K562 (cell line): ENCODE measurements around the gene MICAL2. TPM values are rescaled to one million over a fixed set of nuclear protein-coding genes. Genes with fewer than 3 reads are reported as not detected.

Source experiments
- ARNT ChIP-seq, 2 experiments: fragments of 450-650 bp; IDR thresholded peaks; 2 replicates each; pipeline ENCODE4 v1.6.1; 2016; ENCODE audit warnings: mild to moderate bottlenecking in 1 of 2
- BRD4 ChIP-seq: fragments of 200-600 bp; sonication (generic); IDR thresholded peaks from 2 replicates; pipeline ENCODE4 v1.6.1; 2017; ENCODE audit warnings: inconsistent platforms
- ETV1 ChIP-seq: fragments of 450-650 bp; conservative IDR thresholded peaks from 2 replicates; pipeline ENCODE4 v1.6.1; 2016; ENCODE audit warnings: missing genetic modification characterization, control low read depth, low read depth, missing compliant biosample characterization
- ETV5 ChIP-seq: sonication (generic); formaldehyde crosslinking; IDR thresholded peaks from 2 replicates; pipeline ENCODE4 v1.4.0; 2020; ENCODE audit warnings: low read depth, mild to moderate bottlenecking, missing genetic modification reagents
- FOS ChIP-seq: IDR thresholded peaks from 3 replicates; pipeline ENCODE4 v1.6.1; 2011; ENCODE audit not compliant: insufficient read length; ENCODE audit errors: extremely low read depth
- FOSL1 ChIP-seq: fragments of 200-800 bp; sonication (Bioruptor generic); conservative IDR thresholded peaks from 2 replicates; pipeline ENCODE4 v1.6.1; 2016; ENCODE audit warnings: missing genetic modification characterization, missing compliant biosample characterization
- FOXA1 ChIP-seq: fragments of 450-650 bp; IDR thresholded peaks from 2 replicates; pipeline ENCODE4 v1.6.1; 2016; ENCODE audit warnings: mild to moderate bottlenecking, borderline replicate concordance
- MCM5 ChIP-seq: fragments of 450-650 bp; IDR thresholded peaks from 2 replicates; pipeline ENCODE4 v1.6.1; 2016; ENCODE audit warnings: low read depth
- NCOA6 ChIP-seq: fragments of 450-650 bp; IDR thresholded peaks from 2 replicates; pipeline ENCODE4 v1.6.1; 2017; ENCODE audit warnings: mild to moderate bottlenecking
- POLR3A ChIP-seq: IDR thresholded peaks from 2 replicates; pipeline ENCODE4 v1.6.1; 2011; ENCODE audit warnings: borderline replicate concordance, mild to moderate bottlenecking, moderate library complexity; ENCODE audit not compliant: insufficient read length, insufficient read depth; ENCODE audit errors: extremely low read depth
- RBM22 ChIP-seq: fragments of 200-400 bp; formaldehyde crosslinking; IDR thresholded peaks from 2 replicates; pipeline ENCODE4 v1.6.1; 2018; ENCODE audit warnings: low read length, low read depth; ENCODE audit not compliant: poor library complexity, severe bottlenecking
- RBM34 ChIP-seq: fragments of 200-400 bp; formaldehyde crosslinking; IDR thresholded peaks from 2 replicates; pipeline ENCODE4 v1.6.1; 2018; ENCODE audit warnings: low read length, borderline replicate concordance; ENCODE audit not compliant: insufficient read depth
- SAFB2 ChIP-seq: fragments of 200-400 bp; formaldehyde crosslinking; IDR thresholded peaks from 2 replicates; pipeline ENCODE4 v1.6.1; 2018; ENCODE audit warnings: borderline replicate concordance, low read length, low read depth, moderate library complexity; ENCODE audit not compliant: severe bottlenecking
- SNRNP70 ChIP-seq: fragments of 200-400 bp; formaldehyde crosslinking; optimal IDR thresholded peaks from 2 replicates; pipeline ENCODE3; 2017; ENCODE audit warnings: low read depth, low read length
- STAG1 ChIP-seq: sonication (generic); formaldehyde crosslinking; IDR thresholded peaks from 2 replicates; pipeline ENCODE4 v1.5.0; 2020; ENCODE audit warnings: missing genetic modification reagents, borderline replicate concordance
- SUPT5H ChIP-seq: fragments of 450-650 bp; IDR thresholded peaks from 2 replicates; pipeline ENCODE4 v1.6.1; 2016
- TAF9B ChIP-seq: fragments of 450-650 bp; IDR thresholded peaks from 2 replicates; pipeline ENCODE4 v1.6.1; 2018; ENCODE audit warnings: mild to moderate bottlenecking; ENCODE audit not compliant: partially characterized antibody
- ZBTB7A ChIP-seq: IDR thresholded peaks from 2 replicates; pipeline ENCODE4 v1.6.1; 2011; ENCODE audit warnings: low read depth, mild to moderate bottlenecking, low read length, moderate library complexity, borderline replicate concordance; ENCODE audit not compliant: control insufficient read depth
- ZNF586 ChIP-seq: fragments of 450-650 bp; formaldehyde crosslinking; conservative IDR thresholded peaks from 2 replicates; pipeline ENCODE4 v1.4.0; 2020; ENCODE audit warnings: mild to moderate bottlenecking, moderate library complexity
- polyA plus RNA-seq, 8 experiments: library from polyadenylated mRNA; depleted of rRNA in 4 of 8; stranded (reverse) in 5 of 8; unstranded in 3 of 8; fragments of >200 nt; fragmentation: Nextera tagmentation in 2 of 8; fragmentation: Illumina TruSeq in 1 of 8; extraction: Ambion mirVana in 2 of 8; extraction: Trizol in 1 of 8; gene quantifications; 2 replicates each; pipeline versions ENCODE4 v1.2.1 to v1.2.3, GENCODE V29; 2011 to 2014; ENCODE audit warnings: inconsistent platforms in 1 of 8, missing spikeins in 1 of 8
- total RNA-seq, 7 experiments: library from RNA; depleted of rRNA in 6 of 7; stranded (reverse); fragments of >200 nt in 6 of 7; fragmentation: Illumina TruSeq in 2 of 7; extraction: Trizol in 2 of 7; gene quantifications; 2 replicates each; pipeline versions ENCODE4 v1.2.1 to v1.2.3, GENCODE V29; 2011 to 2021; ENCODE audit warnings: low replicate concordance in 1 of 7
- TF ChIP-seq, protein P1 (sequence below), 2 experiments: fragments of 450-650 bp in 1 of 2; sonication (generic) in 1 of 2; formaldehyde crosslinking; conservative IDR thresholded peaks; 2 replicates each; pipeline versions ENCODE4 v1.4.0 to v1.8.1; 2020 to 2022; ENCODE audit warnings: mild to moderate bottlenecking in 1 of 2, missing genetic modification reagents in 1 of 2
- TF ChIP-seq, protein P2 (sequence below): fragments of 450-650 bp; IDR thresholded peaks from 2 replicates; pipeline ENCODE4 v1.6.1; 2017; ENCODE audit warnings: mild to moderate bottlenecking, moderate library complexity
- TF ChIP-seq, protein P3 (sequence below): sonication (generic); formaldehyde crosslinking; IDR thresholded peaks from 2 replicates; pipeline ENCODE4 v1.8.0; 2022; ENCODE audit warnings: missing genetic modification reagents, mild to moderate bottlenecking, moderate library complexity, borderline replicate concordance
- TF ChIP-seq, protein P4 (sequence below): sonication (generic); formaldehyde crosslinking; IDR thresholded peaks from 2 replicates; pipeline ENCODE4 v1.8.0; 2022; ENCODE audit warnings: mild to moderate bottlenecking, missing genetic modification reagents, borderline replicate concordance

Gene MICAL2
- total and polyA plus RNA-seq, 9 of the 15 experiments (the other 6 are each of a cell fraction or from before 2014, with no cell fraction given) = 4.7 to 64.2 (median 33.6) TPM

DNA sequence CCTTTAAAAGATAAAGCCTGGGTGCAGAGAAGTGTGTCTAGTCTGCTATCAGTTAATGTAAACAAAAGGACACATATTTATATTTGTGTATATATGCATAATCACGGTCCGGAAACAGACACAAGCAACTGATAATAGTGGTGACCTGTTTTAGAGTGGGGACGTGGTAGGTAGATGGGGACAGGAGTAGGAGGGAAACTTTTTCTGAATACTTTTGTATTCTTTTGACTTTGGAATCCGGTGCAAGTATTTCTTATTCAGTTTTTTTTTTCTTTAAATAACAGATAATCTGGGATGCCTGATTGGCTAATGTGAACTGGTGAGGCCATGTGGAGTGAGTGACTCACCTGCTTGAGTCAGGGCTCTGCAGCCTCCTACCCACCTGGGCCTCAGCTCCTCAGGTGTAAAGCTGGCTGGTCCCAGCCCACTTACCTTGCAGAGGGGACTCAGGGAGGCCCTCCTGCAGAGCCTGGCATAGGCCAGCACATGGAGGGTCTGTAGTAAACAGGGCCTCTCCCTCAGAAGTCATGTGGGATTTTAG lies 15.3 kb downstream of the MICAL2 start (continued):
- TF ChIP-seq, protein P1, sequence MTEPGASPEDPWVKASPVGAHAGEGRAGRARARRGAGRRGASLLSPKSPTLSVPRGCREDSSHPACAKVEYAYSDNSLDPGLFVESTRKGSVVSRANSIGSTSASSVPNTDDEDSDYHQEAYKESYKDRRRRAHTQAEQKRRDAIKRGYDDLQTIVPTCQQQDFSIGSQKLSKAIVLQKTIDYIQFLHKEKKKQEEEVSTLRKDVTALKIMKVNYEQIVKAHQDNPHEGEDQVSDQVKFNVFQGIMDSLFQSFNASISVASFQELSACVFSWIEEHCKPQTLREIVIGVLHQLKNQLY (CRISPR knock-in tag; conservative IDR thresholded peaks at IDR 0.05) = no peak
- TF ChIP-seq FOSL1 (tag) = peak; percentile 67
- TF ChIP-seq NCOA6 = no peak
- no peak for TF ChIP-seq MCM5
- no peak for TF ChIP-seq SUPT5H
- peak; percentile 68 for TF ChIP-seq FOXA1
- no peak for TF ChIP-seq ZNF586 (CRISPR knock-in tag)
- TF ChIP-seq BRD4 = no peak
- no peak for TF ChIP-seq TAF9B
- no peak for TF ChIP-seq SAFB2
- TF ChIP-seq RBM34 = no peak
- no peak for TF ChIP-seq SNRNP70
- no peak for TF ChIP-seq RBM22
- no peak for TF ChIP-seq POLR3A
- TF ChIP-seq FOS = no peak
- TF ChIP-seq, protein P2, sequence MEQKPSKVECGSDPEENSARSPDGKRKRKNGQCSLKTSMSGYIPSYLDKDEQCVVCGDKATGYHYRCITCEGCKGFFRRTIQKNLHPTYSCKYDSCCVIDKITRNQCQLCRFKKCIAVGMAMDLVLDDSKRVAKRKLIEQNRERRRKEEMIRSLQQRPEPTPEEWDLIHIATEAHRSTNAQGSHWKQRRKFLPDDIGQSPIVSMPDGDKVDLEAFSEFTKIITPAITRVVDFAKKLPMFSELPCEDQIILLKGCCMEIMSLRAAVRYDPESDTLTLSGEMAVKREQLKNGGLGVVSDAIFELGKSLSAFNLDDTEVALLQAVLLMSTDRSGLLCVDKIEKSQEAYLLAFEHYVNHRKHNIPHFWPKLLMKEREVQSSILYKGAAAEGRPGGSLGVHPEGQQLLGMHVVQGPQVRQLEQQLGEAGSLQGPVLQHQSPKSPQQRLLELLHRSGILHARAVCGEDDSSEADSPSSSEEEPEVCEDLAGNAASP = no peak
- peak in 1 of 2 experiments; percentile 63; a peak in 1 of 4 replicates for TF ChIP-seq ARNT (IDR thresholded peaks at IDR 0.05)
- no peak for TF ChIP-seq STAG1 (CRISPR knock-in tag)
- no peak for TF ChIP-seq ETV5 (CRISPR knock-in tag)
- no peak for TF ChIP-seq ZBTB7A
- TF ChIP-seq, protein P3, sequence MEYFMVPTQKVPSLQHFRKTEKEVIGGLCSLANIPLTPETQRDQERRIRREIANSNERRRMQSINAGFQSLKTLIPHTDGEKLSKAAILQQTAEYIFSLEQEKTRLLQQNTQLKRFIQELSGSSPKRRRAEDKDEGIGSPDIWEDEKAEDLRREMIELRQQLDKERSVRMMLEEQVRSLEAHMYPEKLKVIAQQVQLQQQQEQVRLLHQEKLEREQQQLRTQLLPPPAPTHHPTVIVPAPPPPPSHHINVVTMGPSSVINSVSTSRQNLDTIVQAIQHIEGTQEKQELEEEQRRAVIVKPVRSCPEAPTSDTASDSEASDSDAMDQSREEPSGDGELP (CRISPR knock-in tag) = no peak
- peak; percentile 70 for TF ChIP-seq ETV1
- TF ChIP-seq, protein P4, sequence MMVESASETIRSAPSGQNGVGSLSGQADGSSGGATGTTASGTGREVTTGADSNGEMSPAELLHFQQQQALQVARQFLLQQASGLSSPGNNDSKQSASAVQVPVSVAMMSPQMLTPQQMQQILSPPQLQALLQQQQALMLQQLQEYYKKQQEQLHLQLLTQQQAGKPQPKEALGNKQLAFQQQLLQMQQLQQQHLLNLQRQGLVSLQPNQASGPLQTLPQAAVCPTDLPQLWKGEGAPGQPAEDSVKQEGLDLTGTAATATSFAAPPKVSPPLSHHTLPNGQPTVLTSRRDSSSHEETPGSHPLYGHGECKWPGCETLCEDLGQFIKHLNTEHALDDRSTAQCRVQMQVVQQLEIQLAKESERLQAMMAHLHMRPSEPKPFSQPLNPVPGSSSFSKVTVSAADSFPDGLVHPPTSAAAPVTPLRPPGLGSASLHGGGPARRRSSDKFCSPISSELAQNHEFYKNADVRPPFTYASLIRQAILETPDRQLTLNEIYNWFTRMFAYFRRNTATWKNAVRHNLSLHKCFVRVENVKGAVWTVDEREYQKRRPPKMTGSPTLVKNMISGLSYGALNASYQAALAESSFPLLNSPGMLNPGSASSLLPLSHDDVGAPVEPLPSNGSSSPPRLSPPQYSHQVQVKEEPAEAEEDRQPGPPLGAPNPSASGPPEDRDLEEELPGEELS (CRISPR knock-in tag) = no peak
- TF ChIP-seq, all 486 proteins: peak for 47
